Measurements from ENCODE around the gene GPR89A.

DNA sequence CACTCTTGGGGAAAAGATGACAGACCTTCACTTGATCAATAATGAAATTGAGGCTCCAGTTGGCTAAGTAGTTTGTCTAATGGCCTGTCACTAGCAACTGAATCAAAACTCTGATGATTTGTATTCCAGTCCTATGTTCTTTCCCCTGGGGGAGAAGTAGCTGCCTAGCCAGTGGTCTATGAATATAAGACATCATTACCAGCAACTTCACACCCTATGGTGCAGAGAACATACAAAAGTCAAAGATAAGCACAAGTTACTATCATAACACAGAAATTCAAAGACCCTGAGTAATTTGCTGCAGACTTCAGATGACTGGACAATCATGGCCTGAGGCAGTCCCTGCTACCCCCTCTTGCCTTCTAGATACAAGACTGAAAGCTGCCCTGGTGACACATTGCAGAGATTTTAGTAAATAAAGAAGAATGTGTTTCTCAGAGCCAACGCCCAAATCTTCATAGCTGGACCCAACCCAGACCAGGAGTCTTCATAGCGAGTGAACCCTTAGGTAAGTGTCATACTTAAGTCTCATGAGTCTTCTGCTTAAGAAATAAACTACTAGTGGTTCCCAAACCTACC is 98.4 kb downstream of the GPR89A start:
- TF ChIP-seq, protein P1, sequence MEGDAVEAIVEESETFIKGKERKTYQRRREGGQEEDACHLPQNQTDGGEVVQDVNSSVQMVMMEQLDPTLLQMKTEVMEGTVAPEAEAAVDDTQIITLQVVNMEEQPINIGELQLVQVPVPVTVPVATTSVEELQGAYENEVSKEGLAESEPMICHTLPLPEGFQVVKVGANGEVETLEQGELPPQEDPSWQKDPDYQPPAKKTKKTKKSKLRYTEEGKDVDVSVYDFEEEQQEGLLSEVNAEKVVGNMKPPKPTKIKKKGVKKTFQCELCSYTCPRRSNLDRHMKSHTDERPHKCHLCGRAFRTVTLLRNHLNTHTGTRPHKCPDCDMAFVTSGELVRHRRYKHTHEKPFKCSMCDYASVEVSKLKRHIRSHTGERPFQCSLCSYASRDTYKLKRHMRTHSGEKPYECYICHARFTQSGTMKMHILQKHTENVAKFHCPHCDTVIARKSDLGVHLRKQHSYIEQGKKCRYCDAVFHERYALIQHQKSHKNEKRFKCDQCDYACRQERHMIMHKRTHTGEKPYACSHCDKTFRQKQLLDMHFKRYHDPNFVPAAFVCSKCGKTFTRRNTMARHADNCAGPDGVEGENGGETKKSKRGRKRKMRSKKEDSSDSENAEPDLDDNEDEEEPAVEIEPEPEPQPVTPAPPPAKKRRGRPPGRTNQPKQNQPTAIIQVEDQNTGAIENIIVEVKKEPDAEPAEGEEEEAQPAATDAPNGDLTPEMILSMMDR (IDR thresholded peaks at IDR 0.05; ENCODE audit: borderline replicate concordance, extremely low read depth, low read length, poor library complexity, severe bottlenecking) = no peak
- TF ChIP-seq EZH2 (IDR thresholded peaks at IDR 0.05; ENCODE audit: borderline replicate concordance, low read depth, low read length, severe bottlenecking) = no peak

All from DND-41 (cell line).